Liver (tissue), 9 donors: Measurements from ENCODE around the gene N4BP3. TPM values are rescaled to one million over a fixed set of nuclear protein-coding genes. Genes with fewer than 3 reads are reported as not detected.

ENCODE experiments used
- DNase-seq: peaks from one replicate; pipeline ENCODE4 v3.0.0-alpha.2; 2017; ENCODE audit warnings: low spot score
- H3K27ac ChIP-seq, 2 donors: one replicate each; pipeline ENCODE4 v1.7.0; 2013; ENCODE audit warnings: inconsistent platforms in 2 of 2, low read length in 2 of 2, control low read depth in 1 of 2, low read depth in 1 of 2, mild to moderate bottlenecking in 1 of 2
- H3K27me3 ChIP-seq, 4 donors: one replicate each; pipeline versions ENCODE4 v1.6.1 to v1.7.0; 2013; ENCODE audit warnings: low read length in 3 of 4, inconsistent platforms in 1 of 4, mild to moderate bottlenecking in 1 of 4, moderate library complexity in 1 of 4; ENCODE audit not compliant: control insufficient read depth in 4 of 4, insufficient read depth in 4 of 4
- H3K36me3 ChIP-seq, 4 donors: one replicate each; pipeline versions ENCODE4 v1.6.1 to v1.7.0; 2013; ENCODE audit warnings: low read length in 3 of 4, mild to moderate bottlenecking in 3 of 4, low read depth in 1 of 4, moderate library complexity in 1 of 4; ENCODE audit not compliant: control insufficient read depth in 4 of 4, insufficient read depth in 3 of 4
- H3K4me1 ChIP-seq, 4 donors: one replicate each; pipeline versions ENCODE4 v1.6.1 to v1.7.0; 2013; ENCODE audit warnings: low read length in 3 of 4, mild to moderate bottlenecking in 3 of 4, moderate library complexity in 1 of 4; ENCODE audit not compliant: control insufficient read depth in 4 of 4, insufficient read depth in 4 of 4
- H3K4me3 ChIP-seq, 3 donors: one replicate each; pipeline versions ENCODE4 v1.6.1 to v1.7.0; 2013; ENCODE audit warnings: low read length in 3 of 3, control low read depth in 1 of 3, low read depth in 1 of 3, mild to moderate bottlenecking in 1 of 3
- H3K9ac ChIP-seq, 2 donors: one replicate each; pipeline ENCODE4 v1.7.0; 2013; ENCODE audit warnings: low read length in 2 of 2, mild to moderate bottlenecking in 2 of 2, moderate library complexity in 2 of 2, control low read depth in 1 of 2, low read depth in 1 of 2
- H3K9me3 ChIP-seq, 4 donors: one replicate each; pipeline versions ENCODE4 v1.6.1 to v1.7.0; 2013; ENCODE audit warnings: low read length in 3 of 4; ENCODE audit not compliant: control insufficient read depth in 4 of 4
- EGR1 ChIP-seq, 2 donors: IDR thresholded peaks; 2 replicates each; pipeline ENCODE4 v1.6.1; 2016 to 2018; ENCODE audit warnings: antibody characterized with exemption in 2 of 2, low read depth in 2 of 2
- FOXA1 ChIP-seq: IDR thresholded peaks from 2 replicates; pipeline ENCODE4 v1.6.1; 2016; ENCODE audit warnings: antibody characterized with exemption
- FOXA2 ChIP-seq: IDR thresholded peaks from 2 replicates; pipeline ENCODE4 v1.6.1; 2016; ENCODE audit warnings: antibody characterized with exemption
- GABPA ChIP-seq, 2 donors: IDR thresholded peaks in 1 of 2; conservative IDR thresholded peaks in 1 of 2; 2 replicates each; pipeline ENCODE4 v1.6.1; 2016; ENCODE audit warnings: antibody characterized with exemption in 2 of 2, mild to moderate bottlenecking in 1 of 2, moderate library complexity in 1 of 2
- HNF4A ChIP-seq, 2 donors: conservative IDR thresholded peaks; 2 replicates each; pipeline ENCODE4 v1.6.1; 2016; ENCODE audit warnings: antibody characterized with exemption in 2 of 2, mild to moderate bottlenecking in 2 of 2
- HNF4G ChIP-seq: IDR thresholded peaks from 2 replicates; pipeline ENCODE4 v1.6.1; 2016; ENCODE audit warnings: antibody characterized with exemption
- JUND ChIP-seq, 2 donors: IDR thresholded peaks; 2 replicates each; pipeline ENCODE4 v1.6.1; 2016; ENCODE audit warnings: antibody characterized with exemption in 2 of 2
- MAX ChIP-seq: IDR thresholded peaks from 2 replicates; pipeline ENCODE4 v1.6.1; 2016; ENCODE audit warnings: antibody characterized with exemption
- NR2F2 ChIP-seq: IDR thresholded peaks from 2 replicates; pipeline ENCODE4 v1.6.1; 2016; ENCODE audit warnings: antibody characterized with exemption
- RAD21 ChIP-seq, 2 donors: IDR thresholded peaks; 2 replicates each; pipeline ENCODE4 v1.6.1; 2016; ENCODE audit warnings: antibody characterized with exemption in 2 of 2, mild to moderate bottlenecking in 2 of 2
- RXRA ChIP-seq, 2 donors: IDR thresholded peaks; 2 replicates each; pipeline ENCODE4 v1.6.1; 2017 to 2018; ENCODE audit warnings: antibody characterized with exemption in 2 of 2, mild to moderate bottlenecking in 1 of 2
- SP1 ChIP-seq: IDR thresholded peaks from 2 replicates; pipeline ENCODE4 v1.6.1; 2018; ENCODE audit warnings: antibody characterized with exemption, mild to moderate bottlenecking
- TAF1 ChIP-seq: conservative IDR thresholded peaks from 2 replicates; pipeline ENCODE4 v1.6.1; 2016; ENCODE audit warnings: antibody characterized with exemption, mild to moderate bottlenecking
- YY1 ChIP-seq: IDR thresholded peaks from 2 replicates; pipeline ENCODE4 v1.6.1; 2016; ENCODE audit warnings: antibody characterized with exemption, mild to moderate bottlenecking
- WGBS: extraction: QIAGEN DNeasy Blood & Tissue Kit; methylation state at CpG from one replicate; pipeline ENCODE4 v1.1.7; 2013; 5-methylcytosine and 5-hydroxymethylcytosine counted together
- polyA plus RNA-seq, 2 donors: library from polyadenylated mRNA; stranded (reverse) in 1 of 2; unstranded in 1 of 2; fragments of 200-250 nt in 1 of 2; fragments of >200 nt in 1 of 2; fragmentation: Nextera tagmentation in 1 of 2; extraction: Ambion mirVana in 1 of 2; gene quantifications; one replicate each; pipeline versions ENCODE4 v1.2.1 to v1.2.3, GENCODE V29; 2013 to 2015
- total RNA-seq, 2 donors: library from RNA; depleted of rRNA; stranded (reverse); fragments of >200 nt; gene quantifications; one replicate each; pipeline ENCODE4 v1.2.3, GENCODE V29; 2014
- TF ChIP-seq, protein P1 (sequence below): IDR thresholded peaks from 2 replicates; pipeline ENCODE4 v1.6.1; 2016; ENCODE audit warnings: antibody characterized with exemption
- TF ChIP-seq, protein P2 (sequence below): IDR thresholded peaks from 2 replicates; pipeline ENCODE4 v1.6.1; 2016; ENCODE audit warnings: antibody characterized with exemption
- TF ChIP-seq, protein P3 (sequence below): IDR thresholded peaks from 2 replicates; pipeline ENCODE4 v1.6.1; 2016; ENCODE audit warnings: antibody characterized with exemption, mild to moderate bottlenecking
- donor health status: healthy.
- donor health status: healthy.
- donor health status: healthy.
- donor health status: healthy.
- donor health status: healthy.

The N4BP3 gene
- total and polyA plus RNA-seq, 4 donors = 0.06 to 0.28 (median 0.08) TPM; not detected in 1

DNA sequence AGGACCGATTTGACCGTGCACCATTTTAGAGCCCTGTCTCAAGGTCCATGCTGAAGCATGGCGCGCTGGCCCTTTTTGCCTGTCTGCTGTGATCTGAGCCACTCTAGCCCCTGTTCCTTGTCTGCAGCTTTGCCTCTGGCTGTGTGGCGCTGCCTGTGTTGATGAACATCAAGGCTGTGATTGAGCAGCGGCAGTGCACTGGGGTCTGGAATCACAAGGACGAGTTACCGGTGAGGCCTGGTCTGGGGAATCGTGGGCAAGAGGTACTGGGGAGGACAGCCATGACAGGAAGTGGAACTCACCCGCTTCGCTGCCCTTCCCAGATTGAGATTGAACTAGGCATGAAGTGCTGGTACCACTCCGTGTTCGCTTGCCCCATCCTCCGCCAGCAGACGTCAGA lies 34.1 kb downstream of the N4BP3 start (continued):
- TF ChIP-seq GABPA (IDR thresholded peaks at IDR 0.05 in 1 of 2, conservative IDR thresholded peaks at IDR 0.05 in 1 of 2) (no peak), FOXA2 (no peak), MAX (no peak), HNF4G (no peak), RAD21 (IDR thresholded peaks at IDR 0.05) (no peak), JUND (IDR thresholded peaks at IDR 0.05) (no peak), RXRA (IDR thresholded peaks at IDR 0.05) (no peak), EGR1 (IDR thresholded peaks at IDR 0.05; ENCODE audit: low read depth in 2 of 2) (no peak)
- TF ChIP-seq, protein P1, sequence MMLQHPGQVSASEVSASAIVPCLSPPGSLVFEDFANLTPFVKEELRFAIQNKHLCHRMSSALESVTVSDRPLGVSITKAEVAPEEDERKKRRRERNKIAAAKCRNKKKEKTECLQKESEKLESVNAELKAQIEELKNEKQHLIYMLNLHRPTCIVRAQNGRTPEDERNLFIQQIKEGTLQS = no peak

GRCh38 chr5:178149199-178149932 lies 36.0 kb downstream of the N4BP3 start:
- peaks cover 5 to 14% (median 10%) of the 10 kb centered on the region in 4 donors for H3K4me1 ChIP-seq
- no peak for DNase-seq
- H3K4me3 ChIP-seq = no peak overlapping the region
- 92% methylated on average over 11 of the region's 11 CpGs for WGBS
- H3K9me3 ChIP-seq = no peaks in the 10 kb centered on the region
- H3K36me3 ChIP-seq = peaks cover 19 to 56% (median 26%) of the 10 kb centered on the region in 4 donors
- H3K9ac ChIP-seq = no peak overlapping the region
- TF ChIP-seq HNF4G = no peak
- TF ChIP-seq FOXA2 = no peak
- TF ChIP-seq FOXA1 = no peak
- no peak for TF ChIP-seq HNF4A (conservative IDR thresholded peaks at IDR 0.05)
- TF ChIP-seq, protein P2, sequence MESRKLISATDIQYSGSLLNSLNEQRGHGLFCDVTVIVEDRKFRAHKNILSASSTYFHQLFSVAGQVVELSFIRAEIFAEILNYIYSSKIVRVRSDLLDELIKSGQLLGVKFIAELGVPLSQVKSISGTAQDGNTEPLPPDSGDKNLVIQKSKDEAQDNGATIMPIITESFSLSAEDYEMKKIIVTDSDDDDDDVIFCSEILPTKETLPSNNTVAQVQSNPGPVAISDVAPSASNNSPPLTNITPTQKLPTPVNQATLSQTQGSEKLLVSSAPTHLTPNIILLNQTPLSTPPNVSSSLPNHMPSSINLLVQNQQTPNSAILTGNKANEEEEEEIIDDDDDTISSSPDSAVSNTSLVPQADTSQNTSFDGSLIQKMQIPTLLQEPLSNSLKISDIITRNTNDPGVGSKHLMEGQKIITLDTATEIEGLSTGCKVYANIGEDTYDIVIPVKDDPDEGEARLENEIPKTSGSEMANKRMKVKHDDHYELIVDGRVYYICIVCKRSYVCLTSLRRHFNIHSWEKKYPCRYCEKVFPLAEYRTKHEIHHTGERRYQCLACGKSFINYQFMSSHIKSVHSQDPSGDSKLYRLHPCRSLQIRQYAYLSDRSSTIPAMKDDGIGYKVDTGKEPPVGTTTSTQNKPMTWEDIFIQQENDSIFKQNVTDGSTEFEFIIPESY = no peak
- no peak for TF ChIP-seq TAF1
- no peak for TF ChIP-seq YY1
- no peak for TF ChIP-seq GABPA (IDR thresholded peaks at IDR 0.05 in 1 of 2, conservative IDR thresholded peaks at IDR 0.05 in 1 of 2)
- TF ChIP-seq, protein P3, sequence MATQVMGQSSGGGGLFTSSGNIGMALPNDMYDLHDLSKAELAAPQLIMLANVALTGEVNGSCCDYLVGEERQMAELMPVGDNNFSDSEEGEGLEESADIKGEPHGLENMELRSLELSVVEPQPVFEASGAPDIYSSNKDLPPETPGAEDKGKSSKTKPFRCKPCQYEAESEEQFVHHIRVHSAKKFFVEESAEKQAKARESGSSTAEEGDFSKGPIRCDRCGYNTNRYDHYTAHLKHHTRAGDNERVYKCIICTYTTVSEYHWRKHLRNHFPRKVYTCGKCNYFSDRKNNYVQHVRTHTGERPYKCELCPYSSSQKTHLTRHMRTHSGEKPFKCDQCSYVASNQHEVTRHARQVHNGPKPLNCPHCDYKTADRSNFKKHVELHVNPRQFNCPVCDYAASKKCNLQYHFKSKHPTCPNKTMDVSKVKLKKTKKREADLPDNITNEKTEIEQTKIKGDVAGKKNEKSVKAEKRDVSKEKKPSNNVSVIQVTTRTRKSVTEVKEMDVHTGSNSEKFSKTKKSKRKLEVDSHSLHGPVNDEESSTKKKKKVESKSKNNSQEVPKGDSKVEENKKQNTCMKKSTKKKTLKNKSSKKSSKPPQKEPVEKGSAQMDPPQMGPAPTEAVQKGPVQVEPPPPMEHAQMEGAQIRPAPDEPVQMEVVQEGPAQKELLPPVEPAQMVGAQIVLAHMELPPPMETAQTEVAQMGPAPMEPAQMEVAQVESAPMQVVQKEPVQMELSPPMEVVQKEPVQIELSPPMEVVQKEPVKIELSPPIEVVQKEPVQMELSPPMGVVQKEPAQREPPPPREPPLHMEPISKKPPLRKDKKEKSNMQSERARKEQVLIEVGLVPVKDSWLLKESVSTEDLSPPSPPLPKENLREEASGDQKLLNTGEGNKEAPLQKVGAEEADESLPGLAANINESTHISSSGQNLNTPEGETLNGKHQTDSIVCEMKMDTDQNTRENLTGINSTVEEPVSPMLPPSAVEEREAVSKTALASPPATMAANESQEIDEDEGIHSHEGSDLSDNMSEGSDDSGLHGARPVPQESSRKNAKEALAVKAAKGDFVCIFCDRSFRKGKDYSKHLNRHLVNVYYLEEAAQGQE = no peak
- TF ChIP-seq RXRA (IDR thresholded peaks at IDR 0.05) = no peak
- TF ChIP-seq, protein P1 = no peak
- TF ChIP-seq RAD21 (IDR thresholded peaks at IDR 0.05) = no peak
- no peak for TF ChIP-seq JUND (IDR thresholded peaks at IDR 0.05)
- no peak for TF ChIP-seq SP1
- no peak for TF ChIP-seq NR2F2
- no peak for TF ChIP-seq EGR1 (IDR thresholded peaks at IDR 0.05; ENCODE audit: low read depth in 2 of 2)
- no peak for TF ChIP-seq MAX
- no peaks in the 10 kb centered on the region for H3K27me3 ChIP-seq
- H3K27ac ChIP-seq = no peak overlapping the region
